Pulmonary artery endothelial cell (primary cell): ENCODE data around the gene OOEP. TPM values are rescaled to one million over a fixed set of nuclear protein-coding genes. Genes with fewer than 3 reads are reported as not detected.
"Not testable (repeated sequence)": the region's sequence is repeated elsewhere in the genome, so short reads cannot be mapped to it uniquely, and the experiment has no call there.

ENCODE experiments used
- DNase-seq: peaks from one replicate; pipeline ENCODE4 v3.0.0-alpha.2; 2011; ENCODE audit warnings: low read depth, low spot score
- total RNA-seq: library from RNA; depleted of rRNA; stranded (reverse); fragments of >200 nt; gene quantifications from 2 replicates; pipeline ENCODE4 v1.2.3, GENCODE V29; 2014

Gene OOEP
- total RNA-seq: not detected in 2 replicates

DNA sequence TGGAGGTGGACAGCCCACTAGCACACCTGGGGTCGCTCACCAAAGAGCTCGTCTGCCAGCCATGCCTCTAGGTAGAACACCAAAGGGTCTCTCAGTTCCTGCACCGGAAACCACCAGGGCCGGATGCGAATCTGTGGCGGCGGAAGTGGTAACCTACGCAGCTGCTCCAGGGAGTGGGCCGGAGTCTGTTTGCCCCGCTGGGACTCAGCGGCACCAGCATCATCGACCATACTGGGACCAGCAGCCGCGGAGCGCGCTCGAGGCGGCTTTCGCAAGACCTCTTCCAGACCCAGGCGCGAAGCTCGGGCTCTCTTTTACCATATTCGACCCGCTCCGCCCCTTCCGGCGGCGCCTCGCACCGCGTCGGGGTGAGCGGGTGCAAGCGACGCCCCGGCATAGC is at the start of gene OOEP:
OOEP (minus strand) TSS at position 335 of the 400 bp plus-strand sequence; CDS start at position 230, 105 bp downstream.
- no peak for DNase-seq

DNA sequence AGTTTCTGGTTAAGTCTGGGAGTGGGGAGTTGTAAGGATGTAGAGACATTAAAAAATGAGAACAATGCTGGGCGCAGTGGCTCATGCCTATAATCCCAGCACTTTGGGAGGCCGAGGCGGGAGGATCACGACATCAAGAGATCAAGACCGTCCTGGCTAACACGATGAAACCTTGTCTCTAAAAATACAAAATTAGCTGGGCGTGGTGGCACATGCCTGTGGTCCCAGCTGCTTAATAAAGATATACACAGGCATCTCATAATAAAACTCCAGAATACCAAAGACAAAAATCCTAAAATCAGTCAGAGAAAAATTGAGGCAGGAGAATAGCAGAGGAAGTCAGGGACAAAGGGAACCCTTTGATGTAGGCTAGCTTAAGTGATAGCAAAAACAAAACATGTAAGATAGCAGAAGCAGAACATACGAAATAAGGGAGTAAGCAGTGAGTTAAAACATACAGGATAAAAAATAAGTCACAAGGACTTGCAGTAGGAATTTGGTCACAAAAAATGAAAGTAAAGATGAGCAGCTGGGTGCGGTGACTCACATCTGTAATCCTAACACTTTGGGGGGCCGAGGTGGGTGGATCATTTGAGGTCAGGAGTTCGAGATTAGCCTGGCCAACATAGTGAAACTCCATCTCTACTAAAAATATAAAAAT is 48.5 kb upstream of the OOEP start:
- no peak for DNase-seq

DNA sequence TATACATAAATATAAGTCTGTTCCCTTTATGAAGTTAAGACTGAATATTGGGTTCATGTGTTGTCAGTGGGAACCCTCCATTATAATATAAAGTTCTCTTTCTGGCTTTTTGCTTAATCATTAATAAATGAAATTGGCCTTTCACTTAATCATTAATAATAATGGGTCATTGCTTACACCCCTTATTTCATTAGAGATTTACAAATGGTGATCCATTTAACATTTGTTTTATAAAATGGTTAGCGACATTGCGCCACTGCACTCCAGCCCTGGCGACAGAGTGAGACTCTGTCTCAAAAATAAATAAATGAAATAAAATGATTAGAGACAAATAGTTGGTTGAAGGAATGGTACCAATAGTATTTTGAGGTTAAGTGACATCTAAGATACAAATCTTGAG is 43.4 kb upstream of the OOEP start:
- DNase-seq: no peak

DNA sequence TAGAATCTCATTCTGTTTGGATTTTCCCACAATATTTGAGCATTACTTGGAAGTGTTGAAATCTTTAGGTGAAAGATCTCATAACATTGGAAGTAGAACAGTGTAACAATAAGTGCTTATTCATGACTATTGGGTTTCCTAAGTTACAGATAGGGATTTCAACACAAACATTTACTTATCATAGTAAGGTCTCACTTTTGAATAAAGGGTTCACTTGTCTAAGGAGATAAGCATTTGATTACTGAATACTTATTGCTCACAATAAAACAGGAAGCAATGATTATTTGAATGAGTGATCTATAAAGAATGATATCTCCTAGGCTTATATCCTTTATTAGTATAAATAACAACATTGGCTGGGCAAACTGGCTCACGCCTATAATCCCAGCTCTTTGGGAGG is 39.7 kb upstream of the OOEP start:
- DNase-seq: no peak

DNA sequence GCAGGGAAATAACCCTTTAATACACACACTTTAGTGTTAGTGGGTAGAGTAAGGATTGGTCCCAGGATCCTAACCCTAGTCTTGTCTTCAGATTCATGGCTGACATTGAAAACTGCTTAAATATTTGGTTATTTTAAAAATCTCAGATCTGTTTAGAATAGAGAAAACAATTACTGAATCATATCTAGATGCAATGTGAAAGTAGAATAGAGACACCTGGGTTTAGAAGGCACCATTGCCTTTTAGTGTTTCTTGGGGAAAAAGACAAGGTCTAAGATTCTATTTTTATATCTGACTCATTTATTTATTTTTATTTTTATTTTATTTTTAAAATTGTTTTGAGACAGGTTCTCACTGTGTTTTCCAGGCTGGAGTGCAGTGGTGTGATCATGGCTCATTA is 31.0 kb upstream of the OOEP start:
- no peak for DNase-seq

DNA sequence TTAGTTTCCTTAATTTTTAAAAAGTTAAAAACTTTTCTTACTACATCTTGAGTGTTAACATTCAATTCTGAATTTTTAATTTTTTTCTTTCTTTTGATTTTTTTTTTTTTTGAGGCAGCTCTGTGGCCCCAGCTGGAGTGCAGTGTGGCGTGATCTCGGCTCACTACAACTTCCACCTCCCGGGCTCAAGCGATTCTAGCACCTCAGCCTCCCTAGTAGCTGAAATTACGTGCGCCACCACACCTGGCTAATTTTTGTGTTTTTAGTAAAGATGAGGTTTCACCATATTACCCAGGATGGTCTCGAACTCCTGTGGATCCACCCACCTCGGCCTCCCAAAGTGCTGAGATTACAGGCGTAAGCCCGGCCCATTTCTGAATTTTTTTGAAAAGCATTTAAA is 26.2 kb upstream of the OOEP start:
- no peak for DNase-seq

DNA sequence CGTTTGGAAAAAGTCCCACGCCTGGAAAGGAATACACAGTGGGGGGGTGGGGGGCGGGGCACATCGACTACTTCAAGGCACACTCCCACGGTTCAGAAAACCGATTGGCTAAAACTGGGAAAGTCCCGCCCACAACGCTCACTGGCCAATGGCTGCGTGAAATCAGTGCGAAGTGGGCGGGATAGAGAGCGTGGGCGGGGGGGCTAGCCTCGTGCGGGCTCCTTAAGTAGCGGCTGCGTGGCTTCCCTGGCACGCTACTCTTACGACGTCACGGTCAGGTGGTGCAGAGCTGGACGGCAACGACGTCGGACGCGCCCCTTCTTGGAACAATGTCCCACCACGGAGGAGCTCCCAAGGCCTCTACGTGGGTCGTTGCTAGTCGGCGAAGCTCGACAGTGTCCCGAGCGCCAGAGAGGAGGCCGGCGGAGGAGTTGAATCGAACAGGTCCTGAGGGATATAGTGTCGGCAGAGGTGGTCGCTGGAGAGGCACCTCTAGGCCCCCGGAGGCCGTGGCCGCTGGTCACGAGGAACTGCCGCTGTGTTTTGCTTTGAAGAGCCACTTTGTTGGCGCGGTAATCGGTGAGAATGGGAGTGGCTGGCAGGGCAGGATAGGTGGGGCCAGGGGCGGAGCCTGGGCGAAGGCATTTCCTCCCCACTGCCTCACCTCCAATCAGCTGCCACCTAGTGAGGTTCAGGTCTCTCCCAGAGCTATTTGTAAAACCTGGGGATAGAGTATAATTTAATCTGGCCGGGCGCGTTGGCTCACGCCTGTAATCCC is 25.1 kb upstream of the OOEP start, which contains the start of gene DDX43:
DDX43 (plus strand) TSS at position 252 of the 778 bp plus-strand sequence; CDS start at position 330, 78 bp downstream.
- no peak for DNase-seq

DNA sequence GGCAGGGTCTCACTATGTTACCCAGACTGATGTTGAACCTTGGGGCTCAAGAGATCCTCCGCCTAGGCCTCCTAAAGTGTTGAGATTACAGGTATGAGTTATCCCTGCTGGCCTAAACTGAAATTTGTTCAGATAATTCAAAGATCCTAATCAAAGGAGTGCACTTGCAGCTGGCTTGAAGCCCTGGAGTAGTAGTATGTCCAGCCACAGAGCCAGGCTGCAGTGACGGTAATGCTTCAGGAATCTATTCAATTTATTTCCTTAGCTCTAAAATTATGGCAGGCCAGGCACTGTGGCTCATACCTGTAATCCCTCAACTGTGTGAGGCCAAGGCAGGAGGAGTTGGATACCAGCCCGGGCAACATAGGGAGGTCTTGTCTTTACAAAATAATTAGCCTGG is 23.6 kb upstream of the OOEP start:
- no peak for DNase-seq

DNA sequence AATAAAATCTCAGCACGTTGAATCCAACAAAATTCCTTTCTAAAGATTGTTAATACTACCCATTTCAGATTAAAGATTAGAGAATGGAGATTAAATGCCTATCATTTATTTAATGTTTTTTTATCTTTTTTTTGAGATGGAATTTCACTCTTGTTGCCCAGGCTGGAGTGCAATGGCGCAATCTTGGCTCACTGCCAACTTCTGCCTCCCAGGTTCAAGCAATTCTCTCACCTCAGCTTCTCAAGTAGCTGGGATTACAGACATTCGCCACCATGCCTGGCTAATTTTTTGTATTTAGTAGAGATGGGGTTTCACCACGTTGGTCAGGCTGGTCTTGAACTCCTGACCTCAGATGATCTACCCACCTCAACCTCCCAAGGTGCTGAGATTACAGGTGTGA is 22.5 kb upstream of the OOEP start:
- not testable (repeated sequence) for DNase-seq

DNA sequence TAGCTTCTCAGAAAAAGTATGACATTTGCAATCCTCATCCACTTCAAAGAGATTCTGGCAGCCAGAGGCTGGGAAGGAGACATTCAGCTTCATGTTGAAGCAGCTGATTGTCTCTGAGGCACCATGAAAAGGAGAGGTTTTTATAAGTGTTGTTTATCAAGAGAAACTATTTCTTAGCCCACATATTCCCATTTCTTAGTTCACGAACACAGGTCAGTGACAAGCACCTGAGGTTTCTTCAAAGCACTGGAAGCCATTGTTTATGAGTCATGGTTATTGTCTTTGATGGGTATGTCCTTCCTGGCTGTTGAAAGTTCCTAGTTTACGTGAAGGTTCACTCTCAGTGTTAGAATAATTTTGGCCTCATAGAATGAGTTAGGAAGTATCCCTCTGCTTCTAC is 22.0 kb upstream of the OOEP start:
- no peak for DNase-seq

DNA sequence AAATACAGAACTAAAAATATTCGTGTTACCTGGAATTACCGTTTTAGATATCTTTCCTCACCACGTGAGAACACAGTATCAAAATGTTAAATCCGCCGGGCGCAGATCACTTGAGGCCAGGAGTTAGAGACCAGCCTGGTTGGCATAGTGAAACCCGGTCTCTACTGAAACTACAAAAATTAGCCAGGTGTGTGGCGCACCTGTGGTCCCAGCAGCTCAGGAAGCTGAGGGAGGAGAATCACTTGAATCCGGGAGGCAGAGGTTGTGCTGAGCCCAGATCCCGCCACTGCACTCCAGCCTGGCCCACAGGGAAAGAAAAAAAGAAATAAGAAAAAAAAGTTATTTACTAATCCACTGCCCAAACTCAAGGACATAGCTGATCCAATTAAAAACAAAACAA is 20.2 kb upstream of the OOEP start:
- no peak for DNase-seq

DNA sequence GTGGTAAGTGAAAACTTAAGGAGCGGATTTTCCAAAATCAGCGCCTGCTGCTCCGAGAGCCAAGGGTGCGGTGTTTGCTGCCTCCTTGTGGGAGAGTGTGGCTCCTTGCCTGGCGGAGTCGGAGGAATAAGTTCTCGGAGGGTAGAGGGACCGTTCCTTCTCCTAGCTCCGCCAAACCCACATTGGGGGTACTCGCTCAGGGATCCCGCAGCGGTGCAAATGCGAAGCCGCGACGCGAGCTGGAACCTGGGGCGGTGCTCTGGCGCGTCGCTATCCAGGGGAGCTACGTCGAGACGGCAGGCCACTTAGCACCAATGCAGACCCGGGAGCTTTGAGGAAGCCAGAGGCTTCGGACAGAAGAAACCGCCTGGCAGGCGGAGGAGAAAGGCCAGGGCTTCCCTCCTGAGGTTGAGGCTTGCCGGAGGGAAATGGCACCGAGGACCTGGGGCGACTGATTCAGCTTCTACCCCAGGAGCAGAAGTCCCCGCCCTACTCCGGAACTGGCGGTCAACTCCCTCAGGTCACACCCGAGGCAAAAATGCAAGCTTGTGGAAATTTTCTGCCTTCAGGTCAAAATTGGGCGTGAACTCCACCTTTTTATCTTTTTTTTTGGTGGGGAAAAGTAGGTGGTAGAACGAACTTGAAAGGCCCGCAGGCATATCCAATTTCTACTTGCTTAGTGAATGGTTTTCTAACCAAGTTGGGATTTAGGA is 19.3 kb upstream of the OOEP start:
- DNase-seq: no peak

DNA sequence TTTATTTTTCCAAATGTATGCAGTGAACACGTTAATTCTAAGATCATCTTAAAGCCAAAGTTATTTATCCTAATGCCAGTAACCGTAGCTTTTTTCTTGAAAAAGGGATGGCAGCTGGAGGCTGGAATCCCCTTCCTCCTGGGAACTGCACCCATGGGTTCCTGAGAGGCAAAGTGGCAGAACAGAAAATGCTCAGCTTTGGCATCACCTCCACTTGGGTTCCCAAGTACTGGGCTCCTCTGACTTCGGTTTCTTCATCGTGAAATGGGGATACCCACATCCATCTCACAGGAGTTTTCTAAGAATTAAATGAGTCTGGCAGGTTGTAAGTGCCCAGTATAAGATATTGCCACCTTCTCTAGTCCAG is 18.7 kb upstream of the OOEP start:
- no peak for DNase-seq

DNA sequence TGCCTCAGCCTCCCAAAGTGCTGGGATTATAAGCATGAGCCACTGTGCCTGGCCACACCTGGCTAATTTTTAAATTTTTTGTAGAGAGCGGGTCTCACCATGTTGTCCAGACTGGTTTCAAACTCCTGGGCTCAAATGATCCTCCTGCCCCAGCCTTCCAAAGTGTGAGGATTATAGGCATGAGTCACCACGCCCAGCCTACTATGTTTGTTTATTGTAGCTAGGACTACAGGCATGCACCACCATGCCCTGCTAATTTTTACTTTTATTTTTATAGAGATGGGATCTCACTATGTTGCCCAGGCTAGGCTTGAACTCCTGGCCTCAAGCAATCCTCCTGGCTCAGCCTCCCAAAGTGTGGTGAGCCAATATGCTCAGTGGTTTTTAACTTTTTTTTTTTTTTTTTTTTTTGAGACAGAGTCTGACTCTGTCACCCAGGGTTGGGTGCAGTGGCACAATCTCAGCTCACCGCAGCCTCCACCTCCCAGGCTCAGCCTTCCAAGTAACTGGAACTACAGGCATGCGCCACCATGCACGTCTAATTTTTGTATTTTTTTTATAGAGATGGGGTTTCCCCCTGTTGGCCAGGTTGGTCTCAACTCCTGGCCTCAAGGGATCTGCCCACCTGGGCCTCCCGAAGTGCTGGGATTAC is 12.9 kb upstream of the OOEP start:
- DNase-seq: no peak

DNA sequence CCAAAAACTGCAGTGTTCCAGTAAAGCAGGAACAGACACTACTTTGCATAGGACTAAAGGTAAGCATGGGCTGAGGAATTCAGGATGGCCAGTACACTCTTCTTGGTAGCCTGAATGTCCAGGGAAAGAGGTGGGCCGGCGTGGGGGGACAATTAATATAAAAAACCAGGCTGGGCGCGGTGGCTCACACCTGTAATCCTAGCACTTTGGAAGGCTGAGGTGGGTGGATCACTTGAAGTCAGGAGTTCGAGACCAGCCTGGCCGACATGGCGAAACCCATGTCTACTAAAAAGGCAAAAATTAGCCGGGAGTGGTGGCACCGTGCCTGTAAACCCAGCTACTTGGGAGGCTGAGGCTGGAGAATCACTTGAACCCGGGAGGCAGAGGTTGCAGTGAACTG is 11.8 kb upstream of the OOEP start:
- not testable (repeated sequence) for DNase-seq

DNA sequence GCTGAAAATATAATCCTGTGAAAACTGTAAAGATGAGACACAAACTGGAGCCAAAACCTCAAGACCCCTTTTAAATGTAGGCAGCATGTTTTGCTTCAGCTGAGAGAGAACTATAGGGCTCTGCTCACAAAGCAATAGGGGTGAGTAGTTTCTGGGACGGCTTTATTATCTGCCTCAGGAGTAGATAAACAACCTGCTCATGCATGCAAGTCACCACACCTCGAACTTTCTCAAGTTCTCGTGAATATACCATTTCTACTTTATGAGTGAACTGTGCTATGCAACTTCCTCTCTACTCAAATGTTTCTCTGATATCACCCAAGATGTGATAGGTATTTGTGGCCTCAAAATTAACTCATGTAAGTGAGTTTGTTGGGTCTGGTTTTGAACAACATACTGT is 7.5 kb upstream of the OOEP start:
- no peak for DNase-seq

DNA sequence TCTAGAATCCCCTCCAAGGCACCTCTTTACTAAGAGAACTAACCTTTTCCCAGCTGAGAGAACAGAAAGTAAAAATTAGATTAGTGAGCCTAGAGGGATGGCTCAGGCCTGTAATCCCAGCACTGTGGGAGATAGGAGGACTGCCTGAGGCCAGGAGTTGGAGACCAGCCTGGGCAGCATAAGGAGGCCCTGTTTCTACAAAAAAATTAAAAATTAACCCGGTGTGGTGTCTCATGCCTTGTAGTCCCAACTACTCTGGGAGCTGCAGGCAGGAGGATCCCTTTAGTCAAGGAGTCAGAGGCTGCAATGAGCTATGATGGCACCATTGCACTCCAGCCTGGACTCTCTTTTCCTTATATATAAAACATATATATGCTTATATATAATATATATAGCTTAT is 5.5 kb upstream of the OOEP start:
- DNase-seq: no peak

DNA sequence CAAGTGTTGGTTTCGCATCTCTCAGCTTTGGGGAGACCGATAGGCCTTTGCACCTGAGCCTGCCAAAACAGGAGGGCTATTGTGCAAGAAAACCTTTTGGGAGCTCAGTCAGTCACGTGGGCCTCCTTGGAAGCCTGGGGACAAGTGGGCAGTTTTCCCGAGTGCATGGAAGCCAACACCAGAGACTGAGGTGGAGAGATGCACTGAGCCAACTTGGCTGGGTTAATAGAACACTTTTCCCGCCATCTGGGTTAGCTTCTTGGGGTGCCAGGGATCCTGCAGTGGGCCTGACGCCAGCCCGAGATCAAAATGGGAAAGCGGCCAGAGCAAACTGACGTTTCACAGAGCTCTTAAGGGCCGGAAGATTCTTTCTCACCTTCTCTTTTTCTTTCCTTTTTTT is 2.8 kb upstream of the OOEP start:
- DNase-seq: no peak

DNA sequence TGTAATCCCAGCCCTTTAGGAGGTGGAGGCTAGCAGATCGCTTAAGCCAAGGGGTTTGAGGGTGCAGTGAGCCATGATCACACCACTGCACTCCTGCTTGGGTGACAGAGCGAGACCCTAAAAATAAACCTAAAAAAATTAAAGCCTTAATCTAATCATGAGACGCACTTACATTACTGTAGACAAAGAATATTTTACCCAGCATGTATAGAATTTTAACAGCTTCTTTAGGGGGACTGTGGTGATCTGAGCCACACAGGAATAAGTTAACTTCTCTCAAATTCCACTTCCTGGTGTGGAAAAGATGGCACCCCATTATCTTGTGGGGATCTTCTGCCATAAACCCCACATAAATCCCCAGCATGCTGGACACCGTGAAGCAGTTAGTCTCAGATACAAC is 2.3 kb upstream of the OOEP start:
- no peak for DNase-seq

DNA sequence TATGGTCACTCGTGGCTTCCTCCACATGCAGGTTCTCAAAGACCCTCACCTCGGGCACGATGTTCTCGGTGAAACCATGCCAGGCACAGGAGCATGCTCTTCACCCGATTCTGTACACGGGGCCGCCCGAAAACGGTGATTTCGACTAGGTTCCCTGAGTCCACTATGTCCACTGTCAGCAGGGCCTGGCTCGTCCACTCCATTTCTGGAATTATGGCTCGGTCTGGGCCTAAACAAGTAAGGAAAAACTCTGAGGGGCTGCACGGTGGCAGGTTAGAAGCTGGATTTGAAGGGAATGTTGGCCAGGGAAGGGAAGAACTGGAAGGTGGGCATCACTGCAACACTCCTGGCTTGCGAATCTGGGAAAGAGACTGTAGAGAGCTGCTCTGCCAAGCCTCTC is 540 bp downstream of the OOEP start:
- DNase-seq: no peak

DNA sequence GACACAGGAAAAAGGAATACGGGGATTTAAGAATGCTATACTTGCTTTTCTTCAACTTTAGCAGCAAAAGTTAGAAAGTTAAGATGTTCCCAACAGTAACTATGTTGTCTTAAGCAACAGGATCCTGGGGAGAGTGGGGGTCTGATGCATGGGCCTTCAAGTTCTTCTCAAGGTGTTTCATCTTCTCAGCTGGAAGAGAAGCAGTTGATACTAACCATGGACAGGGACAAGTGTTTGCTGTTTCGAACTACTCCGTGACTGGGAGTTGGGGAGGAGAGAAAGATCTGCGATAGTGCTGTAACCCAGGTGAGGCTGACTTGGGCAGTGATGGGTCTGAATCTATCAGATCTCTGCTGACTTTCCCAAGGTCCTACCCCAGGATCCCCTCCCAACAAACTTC is 1.0 kb downstream of the OOEP start:
- no peak for DNase-seq

DNA sequence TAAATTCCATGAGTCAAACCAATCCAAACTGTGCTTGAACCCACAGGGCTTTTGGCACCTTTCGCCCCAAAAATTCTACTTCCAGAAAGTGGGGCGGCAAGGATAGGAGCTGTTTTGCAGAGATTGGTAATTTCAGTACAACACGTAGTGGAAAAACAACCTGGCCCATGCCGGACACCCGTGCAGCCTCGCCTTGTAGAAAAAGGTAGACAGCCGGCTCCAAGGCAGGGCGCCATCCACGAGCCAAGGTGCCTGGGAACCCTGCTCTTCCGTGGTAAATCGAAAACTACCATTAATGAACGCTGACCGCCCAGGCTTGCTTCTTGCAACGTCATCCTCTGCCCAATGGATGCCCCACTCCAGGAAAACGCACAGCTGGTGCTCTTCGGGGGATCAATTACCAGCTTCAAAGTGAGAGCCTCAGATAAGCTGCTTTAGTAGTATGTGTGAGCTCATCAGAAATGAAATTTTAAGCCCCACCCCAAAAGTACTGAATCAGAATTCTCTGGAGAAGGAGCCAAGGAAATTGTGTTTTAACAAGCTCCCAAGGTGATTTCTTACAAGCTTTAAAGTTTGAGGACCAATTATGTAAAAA is 1.8 kb downstream of the OOEP start:
- DNase-seq: no peak
